OCI-LY3 (cell line): ENCODE results near the gene PTTG2.

Experiments used
- CTCF ChIP-seq: fragments of 200-600, 300-600 bp; sonication (generic); IDR thresholded peaks from 2 replicates; pipeline ENCODE4 v1.5.1; 2014; ENCODE audit warnings: antibody characterized with exemption, low read length, low read depth
- EZH2phosphoT487 ChIP-seq: fragments of 200-600 bp; shearing (Covaris generic); IDR thresholded peaks from 2 replicates; pipeline ENCODE4 v1.6.1; 2018; ENCODE audit warnings: antibody characterized with exemption, mixed run types, low read depth

GRCh38 chr4:37946503-37947179 lies 13.6 kb upstream of the PTTG2 start:
- TF ChIP-seq CTCF (no peak), EZH2phosphoT487 (no peak)
